ENCODE results near the gene BMF.
A peak's percentile ranks its signal among the peaks of the same experiment; 100 is the strongest.

BMF gene

DNA sequence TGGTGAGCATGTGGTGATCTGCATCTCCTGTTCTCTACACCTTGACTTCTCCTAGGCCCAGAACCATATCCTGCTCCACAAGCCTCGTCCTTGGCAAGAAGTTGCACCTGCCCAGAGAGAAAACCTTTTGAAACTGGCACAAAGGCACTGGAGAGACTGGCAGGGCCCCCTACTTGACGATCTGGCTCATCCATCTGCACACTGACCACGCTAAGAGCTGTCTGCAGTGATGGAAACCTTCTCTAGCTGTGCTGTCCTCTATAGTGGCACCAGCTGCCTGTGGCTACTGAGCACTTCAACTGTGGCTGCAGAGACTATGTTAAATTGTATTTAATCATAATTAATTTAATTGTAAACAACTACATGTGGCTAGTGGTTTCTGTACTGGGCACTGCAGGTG, 43.5 kb downstream of the BMF start:
- DNase-seq (ENCODE audit: low read depth in 2 of 2), result no peak

DNA sequence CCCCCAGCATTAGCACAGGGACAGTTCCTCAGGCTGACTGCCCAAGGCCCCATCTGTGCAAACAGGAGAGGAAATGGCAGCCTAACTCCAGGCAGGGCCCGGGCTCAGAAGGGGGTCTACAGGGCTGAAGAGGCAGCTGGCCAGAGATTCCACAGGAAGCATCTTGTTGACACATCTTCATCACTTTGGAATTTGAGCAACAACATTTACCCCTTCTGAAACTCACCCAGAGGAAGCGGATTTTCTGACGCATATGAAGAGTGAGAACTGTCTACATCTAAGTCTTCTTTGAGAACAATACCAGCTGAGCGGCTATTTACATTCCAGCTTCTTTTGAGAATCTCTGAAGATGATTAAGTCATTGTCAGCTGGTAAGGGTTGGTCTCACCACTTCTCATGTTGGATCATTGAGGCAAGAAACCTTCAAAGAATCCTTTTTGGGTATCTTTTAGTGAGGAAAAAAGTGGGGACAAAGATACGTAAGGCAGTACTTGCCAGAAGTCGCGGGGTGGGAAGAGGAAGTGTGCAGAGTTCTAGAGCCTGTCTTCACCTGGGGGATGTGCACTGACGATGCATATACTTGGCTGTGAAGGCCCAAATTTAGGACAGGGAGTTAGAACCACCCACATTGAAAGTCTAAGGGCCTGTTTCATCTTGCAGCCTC, 44.3 kb downstream of the BMF start:
- DNase-seq (ENCODE audit: low read depth in 2 of 2), result no peak

- no peak for DNase-seq (ENCODE audit: low read depth in 2 of 2)
Observed at GRCh38 chr15:40063563-40064011, 45.1 kb downstream of the BMF start.

DNA sequence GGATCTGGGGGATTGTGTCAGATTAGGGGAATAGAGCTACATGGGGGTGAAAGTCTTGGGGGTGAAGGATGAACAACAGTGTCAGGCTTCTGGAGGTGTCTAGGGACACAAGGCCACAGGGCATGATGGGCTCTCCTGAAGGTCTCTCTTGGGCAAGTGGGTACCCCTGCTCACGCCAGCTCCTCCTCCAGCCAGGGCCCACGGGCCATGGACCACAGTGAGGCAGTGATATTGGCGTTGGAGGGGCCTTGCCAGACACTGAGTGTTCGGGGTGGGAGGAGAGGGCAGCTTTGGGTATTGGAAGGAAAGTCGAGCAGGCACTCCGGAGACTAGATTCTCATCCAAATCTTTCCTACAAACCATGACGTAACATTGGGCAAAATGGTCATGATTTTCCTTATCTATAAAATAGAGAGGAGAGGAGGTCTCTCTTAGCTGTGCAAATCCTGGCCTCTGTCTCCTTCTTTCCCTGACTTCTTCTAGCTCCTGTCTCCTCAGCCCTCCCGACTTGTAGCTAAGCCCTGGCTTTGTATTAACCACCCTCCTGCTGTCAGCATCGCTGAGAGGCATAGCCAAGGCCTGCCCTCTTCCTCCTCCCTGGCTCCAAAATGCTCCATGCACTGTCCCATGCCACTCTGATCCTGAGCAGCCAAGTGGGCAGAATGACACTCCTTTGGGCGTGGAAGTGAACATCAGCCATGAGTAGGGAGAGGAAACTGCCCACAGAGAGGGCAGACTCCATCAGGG, 45.7 kb downstream of the BMF start:
- no peak for DNase-seq (ENCODE audit: low read depth in 2 of 2)

- no peak for DNase-seq (ENCODE audit: low read depth in 2 of 2)
Observed at GRCh38 chr15:40061212-40061901, 47.3 kb downstream of the BMF start.

DNA sequence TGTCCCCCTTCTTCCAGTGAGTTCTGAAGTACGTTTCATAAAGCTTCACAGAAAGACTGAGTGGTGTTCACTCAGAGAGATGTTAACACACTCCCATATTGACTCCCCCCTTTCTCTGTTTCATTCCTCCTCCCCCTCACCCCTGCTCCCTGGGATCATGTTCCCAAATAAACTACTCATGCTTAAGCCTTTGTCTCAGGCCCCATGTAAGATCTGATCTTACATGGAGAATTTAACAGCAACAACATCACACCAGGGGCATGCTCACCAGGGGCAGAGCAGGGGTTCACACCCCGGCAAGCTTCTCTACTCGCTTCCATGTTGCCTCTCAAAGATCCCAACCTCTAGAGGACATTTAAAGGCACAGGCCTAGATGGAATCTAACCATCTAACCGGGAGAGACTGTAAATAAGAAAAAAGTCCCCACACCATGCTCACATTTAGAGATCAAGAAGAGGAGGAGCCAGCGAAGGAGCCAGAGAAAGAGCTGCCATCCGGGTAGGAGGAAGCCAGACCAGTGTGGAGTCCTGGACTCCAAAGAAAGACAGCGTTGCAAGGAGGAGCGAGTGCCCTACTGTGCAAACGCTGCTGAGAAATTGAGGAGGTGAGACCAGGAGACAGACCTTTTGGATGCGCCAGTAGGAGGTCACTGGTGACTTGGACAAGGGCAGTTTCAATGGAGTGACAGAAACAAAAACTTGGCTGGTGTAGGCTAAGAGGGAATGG, 48.3 kb downstream of the BMF start:
- no peak for DNase-seq (ENCODE audit: low read depth in 2 of 2)

DNA sequence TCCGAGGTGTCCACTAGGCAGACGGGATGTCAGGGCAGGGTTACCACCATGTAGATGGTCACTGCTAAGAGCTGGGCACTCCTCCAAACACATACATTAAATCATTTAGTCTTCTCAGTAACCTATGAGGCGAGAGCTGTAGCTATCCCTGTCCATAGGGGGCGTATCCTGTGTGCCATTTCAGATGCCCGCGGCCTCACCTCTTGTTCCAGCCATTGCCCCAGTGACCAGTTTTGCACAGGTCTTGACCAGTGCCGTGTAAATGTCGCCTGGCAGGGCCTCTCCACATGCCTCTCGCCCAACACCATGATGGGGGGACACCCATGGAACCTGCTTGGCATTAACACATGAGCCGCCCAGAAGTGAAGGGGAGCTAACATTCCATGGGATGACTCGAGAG, 48.9 kb downstream of the BMF start:
- no peak for DNase-seq (ENCODE audit: low read depth in 2 of 2)

DNA sequence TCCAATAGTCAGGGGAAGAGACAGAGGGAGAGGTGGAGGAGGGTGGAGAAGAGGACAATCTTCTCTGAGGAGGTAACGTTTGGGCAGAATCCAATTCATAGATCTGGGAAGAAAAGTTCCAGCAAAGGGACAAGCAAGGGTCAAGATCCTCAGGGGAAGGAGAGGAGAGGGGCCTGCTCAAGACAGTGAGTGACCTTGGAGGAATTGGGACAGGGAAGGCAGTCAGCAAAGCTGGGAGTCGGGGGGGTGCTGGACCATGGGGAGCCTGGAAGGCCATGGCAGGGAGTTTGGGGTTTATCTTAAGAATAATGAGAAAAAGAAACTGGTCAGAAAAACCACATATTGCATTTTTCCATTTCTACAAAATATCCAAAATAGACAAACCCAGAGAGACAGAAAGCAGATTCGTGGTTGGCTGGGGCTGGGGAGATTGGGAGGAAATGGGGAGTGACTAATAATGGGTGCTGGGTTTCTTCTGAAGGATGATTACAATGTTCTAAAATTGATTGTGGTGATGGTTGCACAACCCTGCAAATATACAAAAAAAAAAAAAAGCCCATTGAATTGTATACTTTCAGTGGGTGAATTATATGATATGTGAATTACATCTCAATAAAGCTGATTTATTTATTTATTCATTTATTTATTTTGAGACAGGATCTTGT, 50.1 kb downstream of the BMF start:
- no peak for DNase-seq (ENCODE audit: low read depth in 2 of 2)

GRCh38 chr15:40055576-40056293, 52.9 kb downstream of the BMF start:
- DNase-seq (ENCODE audit: low read depth in 2 of 2), result no peak

GRCh38 chr15:40054855-40055575, 53.7 kb downstream of the BMF start:
- DNase-seq (ENCODE audit: low read depth in 2 of 2), result no peak

DNA sequence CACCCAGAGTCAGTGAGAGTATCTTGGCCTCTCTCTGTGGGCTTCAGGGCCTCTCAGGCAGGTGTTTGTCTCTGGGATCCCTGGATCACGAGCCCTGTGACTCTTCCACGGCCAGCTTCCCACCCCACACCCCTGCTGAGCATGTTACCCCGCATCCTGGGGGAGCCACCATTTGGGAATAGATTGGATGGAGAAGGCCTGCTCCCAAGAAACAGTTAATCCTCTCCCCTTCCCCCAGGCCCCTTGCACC, 54.1 kb downstream of the BMF start:
- DNase-seq (ENCODE audit: low read depth in 2 of 2), result no peak

DNA sequence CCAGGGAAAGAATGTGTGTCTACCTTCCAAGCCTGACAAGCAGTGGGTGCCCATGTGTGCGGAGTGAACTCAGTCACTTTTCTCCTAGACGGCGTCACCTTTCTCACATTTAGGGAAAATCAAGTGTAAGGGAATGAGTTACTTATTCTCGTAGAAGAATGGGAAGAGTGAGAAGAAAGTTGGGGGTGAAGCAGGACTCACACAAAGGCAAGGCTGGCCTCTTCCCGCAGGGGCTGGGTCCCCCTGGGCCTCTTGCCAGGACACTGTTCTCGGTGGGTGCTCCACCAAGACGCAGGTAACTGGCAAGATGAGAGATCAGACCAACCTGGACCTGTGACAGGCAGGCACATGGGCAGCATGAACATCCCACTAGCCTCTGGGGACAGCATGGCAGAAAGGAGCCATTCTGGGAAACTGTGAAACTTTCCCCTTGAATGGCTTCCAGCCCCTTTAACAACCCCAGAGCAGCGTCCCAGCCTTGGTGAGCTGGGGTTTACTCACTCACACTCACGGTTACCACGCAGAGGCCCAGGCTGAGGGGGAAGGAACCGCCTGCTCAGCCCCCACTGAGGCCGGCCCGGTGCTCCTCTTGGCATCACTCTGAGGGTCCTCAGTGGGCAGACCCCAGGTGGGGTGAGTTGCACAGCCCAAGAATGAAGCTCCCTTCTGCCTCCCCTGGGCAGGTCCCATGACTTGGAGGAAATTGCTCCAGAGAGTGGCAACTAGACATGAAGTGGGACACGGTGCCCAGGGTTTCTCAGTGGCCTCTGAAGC, 54.7 kb downstream of the BMF start:
- DNase-seq (ENCODE audit: low read depth in 2 of 2), result peak in 1 of 2 donors; percentile 46

DNA sequence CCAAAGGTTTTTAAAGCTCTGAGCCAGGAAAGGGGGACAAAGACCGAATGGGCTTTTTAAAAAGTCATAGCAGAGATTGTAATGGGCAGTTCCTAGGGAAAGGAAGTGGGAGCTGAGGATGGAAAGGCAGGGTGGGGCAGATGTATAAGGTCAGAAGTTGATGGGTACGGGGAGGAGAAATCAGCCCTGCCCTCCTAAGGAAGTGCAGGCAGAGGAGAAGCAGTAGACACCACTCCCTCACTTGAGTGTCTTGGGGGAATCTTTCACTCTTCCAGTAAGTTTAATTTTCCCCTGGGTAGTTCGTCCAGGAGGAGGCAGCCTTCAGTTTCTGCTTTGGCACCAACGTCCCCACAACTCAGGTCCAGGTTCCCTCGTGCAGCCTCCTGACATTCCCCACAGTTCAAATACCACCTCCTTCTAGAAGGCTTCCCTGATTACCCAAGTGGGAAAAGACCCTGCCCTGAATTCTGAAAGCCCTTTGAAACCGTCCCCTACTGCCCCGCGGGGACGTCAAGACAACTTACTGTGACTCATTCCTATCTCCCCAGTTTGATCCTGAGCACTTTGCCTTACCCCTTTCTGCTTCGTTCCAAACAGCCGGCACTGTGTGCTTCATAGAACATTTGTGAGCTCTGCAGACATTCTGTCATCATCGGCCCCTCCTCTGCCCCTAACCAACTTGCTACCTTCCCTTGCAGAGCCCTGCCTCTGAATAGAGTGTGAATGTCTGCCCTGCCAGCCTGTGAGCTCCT, 55.4 kb downstream of the BMF start:
- DNase-seq (ENCODE audit: low read depth in 2 of 2), result no peak

DNA sequence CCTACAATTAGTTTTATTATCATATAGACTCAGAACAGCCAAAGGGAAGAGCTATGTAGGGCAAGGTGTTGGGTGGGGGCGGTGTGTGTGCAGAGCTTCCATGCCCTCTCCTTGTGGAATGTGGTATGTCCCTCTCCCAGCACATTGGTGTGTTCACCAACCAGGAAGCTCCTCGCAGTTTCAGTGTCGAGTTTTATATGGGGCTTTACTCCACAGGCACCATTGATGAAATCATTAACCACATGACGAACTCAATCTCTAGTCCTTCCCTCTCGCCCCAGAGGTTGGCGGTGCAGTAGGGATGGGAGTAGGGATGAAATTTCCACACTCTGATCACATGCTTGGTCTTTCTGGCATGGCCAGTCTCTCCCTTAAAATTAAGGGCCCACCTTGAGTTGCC, 56.1 kb downstream of the BMF start:
- DNase-seq (ENCODE audit: low read depth in 2 of 2), result no peak

GRCh38 chr15:40051616-40052415, 56.9 kb downstream of the BMF start:
- no peak for DNase-seq (ENCODE audit: low read depth in 2 of 2)

DNA sequence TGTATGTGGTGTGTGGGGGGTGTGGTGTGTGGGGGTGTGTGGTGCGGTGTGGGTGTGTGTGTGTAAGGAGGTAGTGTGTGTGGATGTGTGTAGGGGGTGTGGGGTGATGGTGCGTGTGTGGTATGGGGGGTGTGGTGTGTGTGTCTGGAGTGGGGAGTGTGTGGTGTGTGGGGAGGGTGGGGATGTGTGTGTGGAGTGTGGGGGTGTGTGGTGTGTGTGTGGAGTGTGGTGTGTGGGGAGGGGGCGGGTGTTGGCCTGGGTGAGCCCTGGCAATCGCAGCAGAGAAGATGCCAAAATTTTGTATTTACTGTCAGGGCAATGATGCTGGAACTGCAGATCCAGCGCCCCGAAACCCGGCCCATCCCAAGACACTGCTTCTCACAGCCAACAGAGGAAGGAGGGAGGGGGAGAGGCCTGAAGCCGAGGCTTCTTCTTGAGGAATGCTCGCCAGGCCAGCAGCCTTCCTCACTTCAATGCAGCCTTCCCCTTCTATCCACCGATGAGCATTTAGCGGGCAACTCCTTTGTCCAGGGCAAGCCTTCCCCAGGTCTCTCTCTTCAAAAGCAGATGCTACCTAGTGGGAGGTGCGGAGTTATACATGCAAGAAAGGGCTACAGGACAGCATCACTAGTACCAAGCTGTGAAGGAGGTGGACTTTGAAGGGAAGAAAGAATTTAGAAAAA, 57.8 kb downstream of the BMF start:
- no peak for DNase-seq (ENCODE audit: low read depth in 2 of 2)

- DNase-seq (ENCODE audit: low read depth in 2 of 2), result no peak
Observed at GRCh38 chr15:40048926-40049475, 59.7 kb downstream of the BMF start.

All from stimulated activated CD8-positive, alpha-beta memory T cell treated with anti-CD3 and anti-CD28 coated beads, Interleukin-2, amount 100 ng/mL, for 48 hours (primary cell).